ENCODE data around the gene ZCCHC14. TPM values are rescaled to one million over a fixed set of nuclear protein-coding genes. Genes with fewer than 3 reads are reported as not detected.

ZCCHC14 gene
- total and polyA plus RNA-seq, 10 of the 15 experiments (the other 5 are each of a cell fraction or from before 2014, with no cell fraction given), result 0.02 to 0.26 (median 0.05) TPM; not detected in 3

- Histone ChIP-seq H3K4me2 (ENCODE audit: control insufficient read depth, insufficient read depth) (no peak overlapping the region), H2AFZ (ENCODE audit: control insufficient read depth, low read depth, low read length) (no peak overlapping the region), H3K27ac (ENCODE audit: control insufficient read depth, insufficient read depth) (no peak overlapping the region), H3K27me3 (replicated peaks in 1 of 2; ENCODE audit: control insufficient read depth in 2 of 2, insufficient read depth in 2 of 2, low read length in 1 of 2) (peaks cover 0 to 5% of the 10 kb centered on the region in 2 experiments; a peak in 2 of 4 replicates), H3K79me2 (ENCODE audit: control insufficient read depth, insufficient read depth, low read length) (no peaks in the 10 kb centered on the region), H4K20me1 (ENCODE audit: control insufficient read depth, insufficient read depth) (no peaks in the 10 kb centered on the region; the same call in none of the 2 replicates), H3K4me3 (no peak overlapping the region), H3K9ac (ENCODE audit: control insufficient read depth, insufficient read depth, low read length) (no peak overlapping the region), H3K36me3 (ENCODE audit: control insufficient read depth in 2 of 2, insufficient read depth in 2 of 2, low read length in 1 of 2) (no peaks in the 10 kb centered on the region), H3K9me3 (replicated peaks; ENCODE audit: control insufficient read depth, insufficient read depth, low read length) (no peaks in the 10 kb centered on the region; the same call in 2 of the 3 replicates), H3K4me1 (ENCODE audit: control insufficient read depth, insufficient read depth, low read length) (peaks cover 11% of the 10 kb centered on the region)
- BruUV-seq (replicated peaks), result no TSS peak
- FAIRE-seq (no peak), ATAC-seq (no peak), DNase-seq (ENCODE audit: low read depth, low spot score) (no peak)
- POLR2A ChIA-PET, result no interaction called here
- CTCF ChIA-PET, result no interaction called here
- SMC1A ChIA-PET (ENCODE audit: uncharacterized antibody, unreplicated experiment), result no interaction called here
- in situ Hi-C loops (cut with MboI), result no loop called here
- 92% methylated on average over 11 of the region's 11 CpGs for WGBS (ENCODE audit: insufficient coverage, insufficient replicate concordance, low lambda C conversion rate, missing lambda C conversion rate)
- RAD21 ChIA-PET (ENCODE audit: unreplicated experiment), result no interaction called here
- TF ChIP-seq CHD2 (IDR thresholded peaks at IDR 0.05; ENCODE audit: borderline replicate concordance, low read depth, low read length) (no peak), GATAD2B (conservative IDR thresholded peaks at IDR 0.05; ENCODE audit: low read depth) (no peak), SP1 (IDR thresholded peaks at IDR 0.05; ENCODE audit: low read depth, low read length) (no peak), BCLAF1 (IDR thresholded peaks at IDR 0.05) (no peak), ZBTB4 (CRISPR knock-in tag; IDR thresholded peaks at IDR 0.05) (no peak)
- intact Hi-C loops (cut with micrococcal nuclease; ENCODE audit: unreplicated experiment), result no loop called here
Measured at GRCh38 chr16:87410530-87410929, 82.3 kb downstream of the ZCCHC14 start.
